ENCODE measurements around the gene HLA-DMA. TPM values are rescaled to one million over a fixed set of nuclear protein-coding genes. Genes with fewer than 3 reads are reported as not detected.
A peak's percentile ranks its signal among the peaks of the same experiment; 100 is the strongest.

The HLA-DMA gene
- total and polyA plus RNA-seq, 12 donors, result 8.5 to 269 (median 123) TPM

- TF ChIP-seq CTCF (IDR thresholded peaks at IDR 0.05) (peak in 1 of 6 experiments; percentile 6), POLR2A (IDR thresholded peaks at IDR 0.05) (peak in 1 of 2 donors; percentile 73)
- WGBS, 4 donors, result 7 to 10% (median 9%) methylated on average over 4 to 9 of the region's 9 CpGs
These were observed 12.2 kb downstream of the HLA-DMA start, which contains the start of gene HLA-DMB for GRCh38 chr6:32940656-32941213. Gene HLA-DMB (minus strand): TSS chr6:32941028. CDS start chr6:32940807, 221 bp downstream.

GRCh38 chr6:32938494-32938893 lies 14.4 kb downstream of the HLA-DMA start:
- peaks cover 6 to 11% of the 10 kb centered on the region in 2 donors for H3K4me1 ChIP-seq (replicated peaks in 1 of 2)
- no peaks in the 10 kb centered on the region for H3K36me3 ChIP-seq (replicated peaks in 1 of 2)
- no peaks in the 10 kb centered on the region for H3K27me3 ChIP-seq
- H3K9me3 ChIP-seq (replicated peaks in 1 of 3), result no peaks in the 10 kb centered on the region
- intact Hi-C loops (cut with DNase I), result loop anchor here in 1 of 2 donors (10.0 kb wide), 1 partner anchor 54 kb away; no protein-coding TSS in a partner anchor
- H3K4me3 ChIP-seq, result no peak overlapping the region
- H3K27ac ChIP-seq, result peak overlapping the region in 2 of 5 donors; percentile 3 to 79
- TF ChIP-seq CTCF (IDR thresholded peaks at IDR 0.05) (no peak), POLR2A (IDR thresholded peaks at IDR 0.05) (no peak)
- DNase-seq, result no peak
- WGBS, 4 donors, result 78 to 88% (median 84%) methylated on average over 7 of the region's 7 CpGs

More at GRCh38 chr6:32940656-32941213, 12.2 kb downstream of the HLA-DMA start, which contains the start of gene HLA-DMB:
- Histone ChIP-seq H3K4me3 (peak within 1 kb of the TSS in 3 of 4 donors; percentile 50 to 65 (median 53)), H3K4me1 (replicated peaks in 1 of 2) (peaks cover 6 to 11% of the 10 kb centered on the region in 2 donors), H3K36me3 (replicated peaks in 1 of 2) (no peaks in the 10 kb centered on the region), H3K9me3 (replicated peaks in 1 of 3) (no peaks in the 10 kb centered on the region), H3K27ac (peak within 1 kb of the TSS; percentile 64 to 85 (median 73)), H3K27me3 (no peaks in the 10 kb centered on the region)
- peak; percentile 69 to 86 (median 79) for DNase-seq
- intact Hi-C loops (cut with DNase I), result no loop called here

- 70 to 85% (median 75%) methylated on average over 8 of the region's 8 CpGs for WGBS, 4 donors
- peak in 4 of 7 donors; percentile 35 to 66 (median 45) for DNase-seq
- Histone ChIP-seq H3K36me3 (replicated peaks in 1 of 2) (no peaks in the 10 kb centered on the region), H3K27ac (peak overlapping the region in 3 of 5 donors; percentile 22 to 79 (median 59)), H3K4me1 (replicated peaks in 1 of 2) (peaks cover 6 to 11% of the 10 kb centered on the region in 2 donors), H3K27me3 (no peaks in the 10 kb centered on the region), H3K4me3 (no peak overlapping the region), H3K9me3 (replicated peaks in 1 of 3) (no peaks in the 10 kb centered on the region)
- intact Hi-C loops (cut with DNase I), result loop anchor here in 1 of 2 donors (10.0 kb wide), 1 partner anchor 52 kb away; no protein-coding TSS in a partner anchor
- no peak for TF ChIP-seq POLR2A (IDR thresholded peaks at IDR 0.05)
- no peak for TF ChIP-seq CTCF (IDR thresholded peaks at IDR 0.05)
These were observed 15.7 kb downstream of the HLA-DMA start for GRCh38 chr6:32937230-32937633.

GRCh38 chr6:32936239-32937152 lies 16.4 kb downstream of the HLA-DMA start:
- H3K27ac ChIP-seq, result peak overlapping the region in 3 of 5 donors; percentile 22 to 79 (median 59)

More at GRCh38 chr6:32936239-32937152, 16.4 kb downstream of the HLA-DMA start:
- H3K4me1 ChIP-seq (replicated peaks in 1 of 2), result peaks cover 5 to 17% of the 10 kb centered on the region in 2 donors
- intact Hi-C loops (cut with DNase I), result loop anchor here in 1 of 2 donors (10.0 kb wide), 1 partner anchor 52 kb away; no protein-coding TSS in a partner anchor
- DNase-seq, result no peak
- no peaks in the 10 kb centered on the region for H3K36me3 ChIP-seq (replicated peaks in 1 of 2)
- TF ChIP-seq CTCF (IDR thresholded peaks at IDR 0.05), result no peak
- TF ChIP-seq POLR2A (IDR thresholded peaks at IDR 0.05), result no peak
- 73 to 79% (median 76%) methylated on average over 12 of the region's 12 CpGs for WGBS, 4 donors
- H3K4me3 ChIP-seq, result no peak overlapping the region
- H3K27me3 ChIP-seq, result no peaks in the 10 kb centered on the region
- no peaks in the 10 kb centered on the region for H3K9me3 ChIP-seq (replicated peaks in 1 of 3)

Measured in adrenal gland (tissue), 12 donors.